ENCODE results near the gene KLHL3. TPM values are rescaled to one million over a fixed set of nuclear protein-coding genes. Genes with fewer than 3 reads are reported as not detected.

Gene KLHL3
- total RNA-seq, 1 experiment from 2014 or later = 0.05 TPM

DNA sequence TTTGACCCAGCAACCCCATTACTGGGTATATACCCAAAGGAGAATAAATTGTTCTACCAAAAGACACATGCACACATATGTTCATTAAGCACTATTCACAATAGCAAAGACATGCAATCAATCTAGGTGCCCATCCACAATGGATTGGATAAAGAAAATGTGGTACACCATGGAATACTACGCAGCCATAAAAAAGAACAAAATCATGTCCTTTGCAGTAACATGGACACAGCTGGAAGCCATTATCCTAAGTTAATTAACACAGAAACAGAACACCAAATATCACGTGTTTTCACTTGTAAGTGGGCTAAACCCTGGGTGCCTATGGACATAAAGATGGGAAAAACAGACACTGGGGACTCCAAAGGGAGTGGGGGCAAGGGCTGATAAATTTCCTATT is 46.6 kb downstream of the KLHL3 start:
- no peaks in the 10 kb centered on the region for H3K27me3 ChIP-seq (replicated peaks)
- no peak overlapping the region for H3K4me3 ChIP-seq
- H3K36me3 ChIP-seq = no peaks in the 10 kb centered on the region
- H3K9me3 ChIP-seq (replicated peaks) = no peaks in the 10 kb centered on the region
- H3K27ac ChIP-seq = no peak overlapping the region
- H3K4me1 ChIP-seq (replicated peaks) = no peaks in the 10 kb centered on the region
- DNase-seq (ENCODE audit: low read depth in 1 of 2, low spot score in 2 of 2) = no peak

DNA sequence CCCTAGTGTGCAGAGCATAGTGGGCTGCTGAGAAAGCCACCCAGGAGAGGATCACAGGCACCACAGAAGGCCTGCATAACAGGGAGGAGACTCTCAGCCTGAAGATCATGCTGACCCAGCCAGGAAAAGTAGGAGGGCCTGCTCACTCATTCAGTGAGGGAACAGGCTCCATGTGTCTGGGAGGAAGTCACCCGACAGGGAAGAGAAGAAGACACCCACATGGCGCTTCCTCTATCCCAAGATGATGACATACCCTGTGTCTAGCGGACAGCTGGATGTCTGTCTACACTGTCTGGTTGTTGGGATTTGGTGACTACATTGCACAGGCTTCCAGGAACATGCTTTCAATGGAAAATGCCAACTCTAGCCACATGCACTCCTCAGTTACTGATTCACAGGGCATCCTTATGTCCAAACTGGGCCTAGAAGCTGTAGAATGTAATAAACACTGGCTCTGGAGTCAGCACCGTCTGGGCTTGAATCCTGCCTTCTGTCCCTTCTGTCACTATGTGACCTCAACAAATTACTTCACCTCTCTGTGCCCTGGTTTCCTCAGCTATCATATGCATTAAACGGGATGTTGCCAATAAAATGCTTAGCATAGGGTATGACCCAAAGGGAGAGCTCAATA is 47.6 kb downstream of the KLHL3 start:
- Histone ChIP-seq H3K4me3 (no peak overlapping the region), H3K27ac (no peak overlapping the region), H3K9me3 (replicated peaks) (no peaks in the 10 kb centered on the region), H3K36me3 (no peaks in the 10 kb centered on the region), H3K27me3 (replicated peaks) (no peaks in the 10 kb centered on the region), H3K4me1 (replicated peaks) (no peaks in the 10 kb centered on the region)
- no peak for DNase-seq (ENCODE audit: low read depth in 1 of 2, low spot score in 2 of 2)

DNA sequence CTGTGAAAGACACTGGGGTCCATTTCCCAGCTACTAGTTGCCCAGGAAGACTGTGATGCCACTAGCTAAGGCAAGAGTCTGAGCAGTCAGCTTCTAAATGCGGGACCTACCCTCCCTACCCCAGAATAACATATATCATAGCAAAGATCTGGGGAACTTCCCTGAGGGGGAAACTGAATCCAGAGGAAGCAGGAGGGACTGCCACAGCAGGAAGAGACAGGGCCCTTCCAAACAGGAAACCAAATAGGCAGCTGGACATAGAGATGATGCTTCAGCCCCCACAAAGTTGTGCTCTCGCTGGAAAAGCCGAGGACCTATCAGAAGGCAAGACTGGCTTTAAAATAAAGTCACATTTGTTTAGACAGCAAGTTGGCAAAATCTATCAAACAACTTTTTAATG is 51.1 kb downstream of the KLHL3 start:
- Histone ChIP-seq H3K9me3 (replicated peaks) (no peaks in the 10 kb centered on the region), H3K4me1 (replicated peaks) (no peaks in the 10 kb centered on the region), H3K36me3 (no peaks in the 10 kb centered on the region), H3K4me3 (no peak overlapping the region), H3K27ac (no peak overlapping the region), H3K27me3 (replicated peaks) (peaks cover 10% of the 10 kb centered on the region; the same call in 1 of the 2 replicates)
- no peak for DNase-seq (ENCODE audit: low read depth in 1 of 2, low spot score in 2 of 2)

DNA sequence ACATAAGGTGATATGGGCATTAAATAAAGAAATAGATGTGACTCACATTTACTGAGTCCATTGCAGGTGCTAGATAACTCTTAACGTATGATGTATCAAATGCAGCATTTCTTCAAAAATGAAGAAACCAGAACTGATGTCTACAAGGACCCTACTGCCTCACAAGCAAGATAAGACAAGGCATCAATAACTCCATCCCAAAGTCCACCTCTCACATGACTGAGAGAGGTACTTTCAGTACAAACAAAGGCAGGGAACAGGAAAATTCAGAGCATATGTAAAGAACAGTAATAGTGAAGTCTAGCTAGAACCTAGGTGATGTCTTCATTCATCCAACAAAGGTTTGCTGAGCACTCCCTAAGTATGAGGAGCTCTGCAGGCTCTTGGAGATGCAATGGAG is 54.7 kb downstream of the KLHL3 start:
- H3K9me3 ChIP-seq (replicated peaks) = no peaks in the 10 kb centered on the region
- no peak overlapping the region for H3K4me3 ChIP-seq
- H3K27me3 ChIP-seq (replicated peaks) = peaks cover 10% of the 10 kb centered on the region
- H3K4me1 ChIP-seq (replicated peaks) = no peaks in the 10 kb centered on the region
- no peaks in the 10 kb centered on the region for H3K36me3 ChIP-seq
- no peak overlapping the region for H3K27ac ChIP-seq
- no peak for DNase-seq (ENCODE audit: low read depth in 1 of 2, low spot score in 2 of 2)

DNA sequence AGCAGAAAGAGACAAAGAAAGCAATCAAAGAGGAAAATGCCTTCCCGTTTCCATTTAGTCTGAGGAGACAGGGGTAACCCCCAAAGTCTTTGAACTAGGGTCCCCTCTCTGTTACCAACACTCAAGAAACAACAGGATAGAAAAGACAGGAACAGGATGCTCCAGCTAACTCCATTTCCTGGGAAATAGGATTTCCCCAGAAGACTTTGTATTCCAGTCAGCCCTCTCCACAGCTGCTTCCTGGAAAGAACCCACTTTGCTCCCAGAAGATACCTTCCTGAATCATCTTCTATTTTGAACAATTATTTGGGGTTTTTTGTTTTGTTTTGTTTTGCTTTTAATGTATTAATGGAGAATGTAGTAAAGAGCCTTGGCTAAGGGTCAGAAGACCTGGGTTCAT is 56.0 kb downstream of the KLHL3 start:
- Histone ChIP-seq H3K4me3 (no peak overlapping the region), H3K9me3 (replicated peaks) (no peaks in the 10 kb centered on the region), H3K4me1 (replicated peaks) (no peaks in the 10 kb centered on the region), H3K27me3 (replicated peaks) (peaks cover 10% of the 10 kb centered on the region), H3K36me3 (no peaks in the 10 kb centered on the region), H3K27ac (no peak overlapping the region)
- DNase-seq (ENCODE audit: low read depth in 1 of 2, low spot score in 2 of 2) = no peak

DNA sequence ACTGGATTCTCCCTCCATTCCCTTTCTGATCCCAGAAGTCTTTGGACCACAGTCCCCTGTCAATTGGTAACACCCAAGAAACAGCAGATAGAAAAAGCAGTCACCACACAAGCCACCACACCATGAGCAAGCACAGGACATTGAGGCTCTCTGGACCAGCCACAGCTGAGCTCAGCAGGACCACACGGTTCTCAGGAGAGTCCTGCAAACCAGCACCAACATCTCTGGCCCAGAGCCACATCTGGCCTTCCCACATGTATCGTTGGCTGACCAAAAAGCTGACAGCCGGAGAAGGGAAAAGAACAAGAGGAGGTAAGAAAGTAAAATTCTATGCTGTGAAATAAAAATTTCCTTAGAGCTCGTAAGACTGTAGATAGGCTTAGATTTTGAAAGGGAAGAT is 56.7 kb downstream of the KLHL3 start:
- Histone ChIP-seq H3K36me3 (no peaks in the 10 kb centered on the region), H3K4me1 (replicated peaks) (no peaks in the 10 kb centered on the region), H3K27me3 (replicated peaks) (peaks cover 10% of the 10 kb centered on the region), H3K4me3 (no peak overlapping the region), H3K9me3 (replicated peaks) (no peaks in the 10 kb centered on the region), H3K27ac (no peak overlapping the region)
- DNase-seq (ENCODE audit: low read depth in 1 of 2, low spot score in 2 of 2) = no peak

DNA sequence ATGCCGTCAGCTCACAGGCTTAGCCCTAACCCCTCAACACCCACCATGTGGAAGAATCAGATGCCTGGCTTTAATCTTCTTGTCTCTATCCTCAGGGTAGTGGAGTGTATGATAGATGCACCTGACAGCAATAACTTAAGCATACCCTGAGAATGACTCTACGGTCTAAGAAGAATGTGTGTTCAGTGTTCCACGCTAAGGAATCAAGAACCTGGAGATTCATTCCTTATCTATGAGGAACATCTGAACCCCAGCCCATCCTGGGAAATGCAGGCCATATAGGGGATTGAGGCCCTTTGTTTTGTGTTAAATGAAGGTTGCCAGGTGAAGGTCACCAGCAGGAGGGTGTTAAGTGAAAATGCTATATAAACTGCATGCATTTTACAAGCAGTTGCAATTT is 63.0 kb downstream of the KLHL3 start:
- no peaks in the 10 kb centered on the region for H3K9me3 ChIP-seq (replicated peaks)
- no peak for DNase-seq (ENCODE audit: low read depth in 1 of 2, low spot score in 2 of 2)
- H3K4me3 ChIP-seq = no peak overlapping the region
- H3K36me3 ChIP-seq = no peaks in the 10 kb centered on the region
- H3K4me1 ChIP-seq (replicated peaks) = no peaks in the 10 kb centered on the region
- no peaks in the 10 kb centered on the region for H3K27me3 ChIP-seq (replicated peaks)
- no peak overlapping the region for H3K27ac ChIP-seq

DNA sequence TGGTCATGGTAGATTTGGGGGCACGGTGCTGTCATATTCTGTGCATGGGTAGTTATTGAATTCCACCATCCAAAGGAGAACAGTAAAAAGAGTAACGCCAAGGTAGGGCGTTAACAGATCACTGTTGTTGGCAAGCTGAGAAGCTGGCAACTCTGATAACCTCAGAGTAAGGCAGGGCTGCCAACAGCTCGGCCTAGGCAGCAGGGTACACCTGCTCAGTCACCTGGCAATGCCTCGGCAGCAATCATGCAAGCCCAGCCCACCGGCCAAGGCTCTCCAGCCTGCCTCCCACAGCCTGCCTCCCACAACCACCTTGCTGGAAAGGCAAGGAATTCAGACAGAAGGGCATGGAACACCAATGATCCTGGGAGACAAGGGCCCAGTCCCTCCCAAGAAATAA is 63.9 kb downstream of the KLHL3 start:
- Histone ChIP-seq H3K4me1 (replicated peaks) (no peaks in the 10 kb centered on the region), H3K36me3 (no peaks in the 10 kb centered on the region), H3K27me3 (replicated peaks) (no peaks in the 10 kb centered on the region), H3K9me3 (replicated peaks) (no peaks in the 10 kb centered on the region), H3K27ac (no peak overlapping the region), H3K4me3 (no peak overlapping the region)
- no peak for DNase-seq (ENCODE audit: low read depth in 1 of 2, low spot score in 2 of 2)

DNA sequence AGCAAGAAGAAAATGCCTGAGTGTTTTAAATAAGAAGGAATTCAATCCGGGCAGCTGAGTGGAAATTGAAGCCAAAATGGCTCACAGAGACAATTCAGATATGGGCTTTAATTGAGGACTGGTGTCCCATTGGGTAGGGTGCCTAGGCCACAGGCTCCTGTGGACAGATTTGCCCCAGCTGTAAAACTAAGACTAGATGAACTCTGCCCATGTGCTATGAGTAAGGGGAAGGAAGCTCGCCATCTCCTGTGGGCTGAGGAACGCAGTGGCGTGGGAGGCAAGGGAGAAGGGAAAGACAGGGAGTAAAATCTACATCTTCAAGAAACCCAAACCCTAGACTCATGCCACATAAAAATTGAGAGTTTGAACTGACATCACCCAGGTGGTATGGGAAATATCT is 66.1 kb downstream of the KLHL3 start:
- Histone ChIP-seq H3K27me3 (replicated peaks) (no peaks in the 10 kb centered on the region), H3K9me3 (replicated peaks) (no peaks in the 10 kb centered on the region), H3K27ac (no peak overlapping the region), H3K4me3 (no peak overlapping the region), H3K36me3 (no peaks in the 10 kb centered on the region), H3K4me1 (replicated peaks) (no peaks in the 10 kb centered on the region)
- no peak for DNase-seq (ENCODE audit: low read depth in 1 of 2, low spot score in 2 of 2)

DNA sequence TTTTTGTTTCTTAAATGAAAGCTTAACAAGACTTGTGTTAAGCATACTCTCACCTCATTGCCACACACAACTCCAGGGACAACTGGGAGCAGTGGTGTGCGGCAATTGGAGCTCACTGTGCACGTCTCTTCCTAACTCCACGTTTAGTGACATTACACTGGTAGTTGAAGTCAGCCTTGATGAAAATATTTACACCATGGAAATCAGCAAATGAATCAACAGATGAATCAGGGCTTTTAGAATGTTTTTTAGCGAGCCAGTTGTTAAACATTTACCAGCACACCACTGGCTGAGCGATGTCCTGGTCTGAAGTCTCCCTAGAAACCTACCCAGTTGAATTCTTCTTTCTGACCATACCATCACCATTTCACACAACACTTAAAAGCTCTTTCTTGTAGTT is 67.3 kb downstream of the KLHL3 start:
- Histone ChIP-seq H3K9me3 (replicated peaks) (no peaks in the 10 kb centered on the region), H3K27ac (no peak overlapping the region), H3K4me3 (no peak overlapping the region), H3K4me1 (replicated peaks) (no peaks in the 10 kb centered on the region), H3K27me3 (replicated peaks) (no peaks in the 10 kb centered on the region), H3K36me3 (no peaks in the 10 kb centered on the region)
- no peak for DNase-seq (ENCODE audit: low read depth in 1 of 2, low spot score in 2 of 2)

DNA sequence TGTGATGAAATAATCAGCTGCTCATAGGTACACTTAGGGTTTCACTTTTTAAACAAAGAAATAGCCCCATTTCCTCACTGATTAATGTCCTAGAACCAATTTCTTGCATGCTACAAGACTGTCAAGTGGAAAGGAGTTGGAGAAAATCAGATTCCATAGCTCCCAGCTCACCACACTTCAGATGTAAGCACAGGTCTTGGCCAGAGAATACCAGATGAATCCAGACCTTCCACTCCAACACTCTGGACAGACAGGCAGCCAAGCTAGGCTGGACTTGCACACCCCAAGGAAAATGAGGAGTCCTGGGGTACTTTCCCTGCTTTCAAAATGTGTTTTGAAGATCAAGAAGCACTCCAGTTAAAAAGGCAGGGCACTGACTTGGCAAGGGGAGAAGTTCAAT is 68.5 kb downstream of the KLHL3 start:
- Histone ChIP-seq H3K27ac (no peak overlapping the region), H3K4me3 (no peak overlapping the region), H3K9me3 (replicated peaks) (no peaks in the 10 kb centered on the region), H3K27me3 (replicated peaks) (no peaks in the 10 kb centered on the region; the same call in 1 of the 2 replicates), H3K36me3 (no peaks in the 10 kb centered on the region), H3K4me1 (replicated peaks) (no peaks in the 10 kb centered on the region)
- DNase-seq (ENCODE audit: low read depth in 1 of 2, low spot score in 2 of 2) = no peak

DNA sequence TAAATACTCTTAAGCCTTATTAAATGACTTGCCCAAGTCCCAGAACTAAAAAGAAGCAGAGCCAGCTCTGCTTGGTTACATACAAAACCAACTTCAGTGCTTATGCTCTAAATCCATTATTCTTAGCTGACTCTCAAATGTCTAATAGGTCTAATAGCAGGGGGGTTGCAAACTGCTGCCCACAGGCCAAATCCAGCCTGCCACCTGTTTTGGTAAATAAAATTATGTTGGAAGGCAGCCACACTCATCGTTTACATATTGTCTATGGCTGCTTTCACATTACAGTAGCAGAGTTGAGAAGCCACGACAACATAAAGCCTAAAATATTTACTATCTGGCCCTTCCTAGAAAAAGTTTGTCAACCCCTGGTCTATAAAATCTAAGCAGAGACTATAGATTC is 69.0 kb downstream of the KLHL3 start:
- H3K9me3 ChIP-seq (replicated peaks) = no peaks in the 10 kb centered on the region

DNA sequence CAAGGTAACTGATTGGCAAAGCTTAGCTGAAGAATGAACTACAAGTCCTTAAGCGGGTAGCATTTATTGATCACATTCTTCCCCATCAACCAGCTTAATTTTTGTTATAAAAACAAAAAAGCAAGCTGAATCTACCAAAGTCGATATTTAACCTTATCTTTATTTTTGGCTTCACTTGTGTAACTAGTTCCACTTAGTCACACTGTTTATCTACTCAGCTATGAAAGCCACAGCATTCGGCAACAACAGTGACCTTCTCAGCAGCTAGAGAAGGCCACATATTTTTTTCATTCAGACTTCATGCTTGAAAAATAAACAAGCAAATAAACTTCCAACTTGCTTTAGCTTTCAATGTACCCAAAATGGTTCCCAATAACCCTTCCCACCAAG is 69.4 kb downstream of the KLHL3 start:
- Histone ChIP-seq H3K36me3 (no peaks in the 10 kb centered on the region), H3K9me3 (replicated peaks) (no peaks in the 10 kb centered on the region), H3K27ac (no peak overlapping the region), H3K4me1 (replicated peaks) (no peaks in the 10 kb centered on the region), H3K4me3 (no peak overlapping the region), H3K27me3 (replicated peaks) (peaks cover under 1% of the 10 kb centered on the region)
- no peak for DNase-seq (ENCODE audit: low read depth in 1 of 2, low spot score in 2 of 2)

More for the DNA sequence above, 69.0 kb downstream of the KLHL3 start:
- Histone ChIP-seq H3K4me1 (replicated peaks) (no peaks in the 10 kb centered on the region), H3K27me3 (replicated peaks) (no peaks in the 10 kb centered on the region; the same call in 1 of the 2 replicates), H3K4me3 (no peak overlapping the region), H3K36me3 (no peaks in the 10 kb centered on the region), H3K27ac (no peak overlapping the region)
- DNase-seq (ENCODE audit: low read depth in 1 of 2, low spot score in 2 of 2) = no peak

DNA sequence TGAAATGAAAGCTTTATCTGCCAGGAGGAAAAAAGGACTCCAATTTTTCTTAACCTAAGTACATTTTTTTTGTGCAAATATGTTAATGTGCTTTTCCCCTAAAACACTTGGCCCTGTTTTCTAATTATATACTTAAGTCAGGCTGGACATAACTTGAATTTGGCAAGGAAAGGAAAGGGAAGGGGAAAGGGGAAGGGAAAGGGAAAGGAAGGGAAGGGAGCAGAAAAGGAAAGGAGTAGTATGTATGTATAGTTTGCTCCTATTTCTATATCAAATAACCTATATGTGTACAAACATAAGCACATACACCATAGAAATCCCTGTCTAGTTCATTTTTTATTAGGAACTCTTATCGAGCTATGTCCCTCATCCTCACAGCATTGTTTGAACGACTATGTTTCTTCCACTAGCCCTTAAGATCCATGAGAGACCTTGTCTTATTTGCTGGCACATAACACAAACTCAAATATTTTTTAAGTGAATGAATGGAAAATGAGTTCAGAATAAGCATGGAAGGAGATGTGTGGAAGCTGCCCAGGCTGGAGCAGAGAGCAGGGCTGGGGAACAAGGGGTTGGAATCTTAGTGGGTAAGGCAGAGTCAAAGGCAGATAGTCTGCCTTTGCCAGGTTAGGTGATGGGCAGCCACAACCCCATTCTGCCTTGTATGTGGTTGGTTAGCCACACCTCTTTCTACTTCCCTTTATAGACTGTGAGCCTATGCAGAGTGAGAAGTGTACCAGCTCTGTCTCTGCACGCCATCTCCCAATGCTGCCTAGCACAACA is 70.0 kb downstream of the KLHL3 start:
- no peaks in the 10 kb centered on the region for H3K9me3 ChIP-seq (replicated peaks)
- H3K4me1 ChIP-seq (replicated peaks) = no peaks in the 10 kb centered on the region
- no peak overlapping the region for H3K27ac ChIP-seq
- no peaks in the 10 kb centered on the region for H3K36me3 ChIP-seq
- DNase-seq (ENCODE audit: low read depth in 1 of 2, low spot score in 2 of 2) = no peak
- peaks cover 4% of the 10 kb centered on the region for H3K27me3 ChIP-seq (replicated peaks)
- H3K4me3 ChIP-seq = no peak overlapping the region

Measured in SJSA1 (cell line).